GM19463 (cell line): ENCODE data around the gene SP8.
"Not testable (repeated sequence)": the region's sequence is repeated elsewhere in the genome, so short reads cannot be mapped to it uniquely, and the experiment has no call there.

ENCODE experiments used
- ATAC-seq: cut with Tn5 transposase; IDR thresholded peaks from one replicate; pipeline ENCODE4 v1.9.1; 2021; ENCODE audit warnings: mild to moderate bottlenecking, moderate library complexity; ENCODE audit not compliant: unreplicated experiment

SP8 gene

DNA sequence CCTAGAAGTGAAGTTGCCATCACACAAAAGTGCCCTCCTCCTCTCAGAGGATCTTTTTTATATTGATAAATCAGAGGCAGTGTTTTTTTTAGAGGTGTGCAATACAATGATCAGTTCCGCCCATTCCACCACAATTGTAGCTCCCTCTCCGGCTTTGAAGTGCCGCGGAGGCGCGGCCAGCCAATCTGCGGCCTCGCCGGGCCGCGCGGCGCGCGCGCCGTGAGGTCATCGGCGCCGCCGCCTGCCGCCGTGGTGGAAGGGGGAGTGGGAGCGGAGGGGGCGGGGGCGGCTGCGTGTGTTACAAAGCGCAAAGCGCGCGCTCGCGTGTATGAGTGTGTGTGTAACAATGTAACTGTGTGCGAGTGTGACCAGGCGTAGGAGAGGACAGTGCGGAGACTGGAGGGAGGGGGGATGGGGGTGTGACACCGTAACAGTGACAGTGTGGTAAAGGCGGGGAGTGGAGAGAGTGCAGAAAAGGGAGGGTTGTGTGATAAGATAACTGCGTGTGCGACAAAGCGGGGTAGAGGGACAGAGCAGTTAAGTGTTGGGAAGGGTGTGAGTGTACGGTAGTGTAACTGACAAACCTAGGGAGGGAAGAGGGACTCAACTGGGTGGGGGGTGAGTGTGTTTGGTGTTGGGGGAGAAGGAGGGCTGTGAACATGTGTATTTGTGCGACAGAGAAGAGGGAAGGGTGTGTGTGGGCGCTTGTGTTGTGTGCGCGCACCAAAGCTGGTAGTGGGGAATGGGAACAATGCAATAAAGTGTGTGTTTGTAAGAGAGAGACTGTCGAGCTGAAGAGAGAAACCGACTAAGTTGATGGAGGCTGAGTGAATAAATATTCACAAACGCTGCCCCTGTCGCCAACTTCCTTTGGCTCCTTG, at the start of gene SP8:
TSS of gene SP8 (minus strand) at position 108 of the 881 bp plus-strand sequence. CDS start at position 20, 88 bp downstream.
- ATAC-seq = peak; percentile 31

DNA sequence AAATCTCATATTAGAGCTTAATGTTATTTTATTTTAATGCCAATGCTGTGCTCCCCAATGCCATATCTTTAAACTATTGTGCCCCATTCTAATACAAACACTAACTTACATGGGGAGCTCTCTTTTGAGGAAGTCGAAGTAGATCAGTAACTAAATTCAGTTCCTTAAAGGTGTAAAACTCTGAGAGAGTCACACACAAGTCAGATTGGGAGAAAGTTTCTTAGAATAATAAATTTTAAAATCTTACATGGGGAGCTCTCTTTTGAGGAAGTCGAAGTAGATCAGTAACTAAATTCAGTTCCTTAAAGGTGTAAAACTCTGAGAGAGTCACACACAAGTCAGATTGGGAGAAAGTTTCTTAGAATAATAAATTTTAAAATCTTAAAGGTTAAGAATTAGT, 49.7 kb upstream of the SP8 start:
- ATAC-seq = peak; percentile 59

DNA sequence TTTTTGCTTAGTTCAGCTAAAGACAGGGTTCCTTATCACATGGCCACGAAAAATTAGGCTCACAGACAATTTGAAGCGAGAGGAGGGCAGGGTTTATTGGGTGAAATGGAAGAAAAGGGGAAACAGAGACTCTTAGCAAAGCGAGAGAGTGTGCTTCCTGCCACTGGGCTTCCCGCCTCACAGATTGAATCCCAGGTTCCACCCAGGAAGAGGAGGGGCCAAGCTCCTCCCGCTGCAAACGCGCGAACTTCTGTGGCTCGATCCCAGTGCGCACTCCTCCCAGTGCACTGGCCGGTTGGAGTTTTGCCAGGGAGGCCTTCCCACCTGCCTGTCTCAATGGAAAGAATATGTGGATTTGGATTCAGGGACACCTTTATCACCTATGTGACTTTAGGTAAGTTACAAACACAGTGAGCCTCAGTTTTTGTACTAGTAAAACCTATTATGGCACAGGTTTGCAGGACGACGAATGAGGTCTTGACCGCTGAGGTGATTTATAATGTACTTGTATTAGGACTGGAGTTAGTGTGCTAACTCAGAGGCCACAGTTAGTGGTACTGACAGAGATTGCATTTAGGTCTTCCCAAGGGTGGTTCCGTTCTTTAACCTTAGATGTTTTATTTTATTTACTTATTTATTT, 48.5 kb upstream of the SP8 start:
- no peak for ATAC-seq

DNA sequence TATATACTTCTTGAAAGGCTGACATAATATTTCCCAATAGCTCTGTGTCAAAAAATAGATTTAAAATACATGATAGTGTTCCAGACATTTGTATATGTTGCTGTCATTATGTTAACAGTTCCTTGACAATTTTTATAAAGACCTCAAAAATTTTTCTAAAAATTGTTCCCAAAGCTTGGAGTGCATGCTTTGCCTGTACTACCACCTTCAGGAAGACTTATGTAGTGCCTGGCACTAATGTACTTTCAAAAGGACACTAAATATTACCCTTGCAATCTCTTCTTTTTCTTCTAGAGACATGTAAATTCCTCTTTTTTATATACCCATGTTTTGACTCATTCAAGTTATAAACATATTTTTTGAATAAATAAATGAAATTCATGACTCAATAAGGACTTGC, 48.0 kb upstream of the SP8 start:
- no peak for ATAC-seq

DNA sequence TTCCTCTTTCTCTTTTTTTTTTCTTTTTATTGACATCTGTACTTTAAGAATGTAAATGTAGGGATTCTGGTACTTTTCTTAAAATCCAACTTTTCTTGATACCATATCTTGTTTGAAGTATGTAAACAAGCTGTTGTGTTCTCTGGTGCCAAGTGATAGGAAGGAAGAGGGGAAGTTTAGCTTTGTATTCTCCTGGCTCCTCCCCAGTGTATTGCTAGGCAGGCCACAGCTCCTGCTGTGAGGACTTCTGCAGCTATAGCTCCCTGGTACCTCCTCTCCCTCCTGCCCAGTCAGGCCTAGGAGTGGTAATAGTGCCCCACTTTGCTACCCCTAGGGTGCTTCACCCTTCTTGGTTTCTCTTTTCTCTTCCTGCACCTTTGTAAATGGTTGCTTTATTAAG, 45.3 kb upstream of the SP8 start:
- no peak for ATAC-seq

DNA sequence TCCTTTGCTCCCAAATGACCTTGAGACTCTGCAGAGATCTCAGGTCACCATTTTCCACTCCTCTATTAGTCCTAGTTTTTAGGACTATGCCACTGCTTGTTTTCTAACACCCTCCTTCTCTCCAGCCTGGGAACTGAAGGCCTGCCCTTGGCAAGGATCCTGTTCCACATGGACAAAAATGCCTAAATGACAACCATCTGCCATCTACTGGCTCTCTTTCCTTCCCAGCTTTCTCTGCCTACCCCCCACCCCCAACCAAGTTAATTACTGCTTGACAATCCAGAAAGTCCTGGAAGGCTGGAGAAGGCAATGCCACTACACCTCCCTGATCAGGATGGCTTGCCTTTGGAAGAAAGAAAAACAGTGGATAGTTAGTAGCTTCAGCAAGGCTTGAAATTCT, 44.8 kb upstream of the SP8 start:
- ATAC-seq = no peak

DNA sequence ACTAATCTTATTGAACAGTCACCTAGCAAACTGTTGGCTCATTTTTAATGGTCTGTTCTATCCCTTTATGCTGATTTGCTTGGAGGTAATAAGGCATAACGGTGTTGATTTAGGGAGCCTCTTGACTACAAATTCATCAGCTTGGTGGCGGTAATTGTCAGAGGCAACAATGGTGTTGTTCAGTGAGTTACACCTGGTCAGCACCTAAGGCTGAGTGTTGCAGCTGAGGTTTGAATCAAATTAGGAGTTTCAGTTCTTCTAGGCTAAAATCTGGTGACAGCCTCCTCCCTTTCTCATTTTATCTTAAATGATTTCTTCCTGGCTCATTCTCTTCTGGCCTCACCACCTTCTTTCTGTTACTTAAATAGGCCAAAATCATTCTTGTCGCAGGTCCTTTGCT, 42.3 kb upstream of the SP8 start:
- ATAC-seq = peak; percentile 58

DNA sequence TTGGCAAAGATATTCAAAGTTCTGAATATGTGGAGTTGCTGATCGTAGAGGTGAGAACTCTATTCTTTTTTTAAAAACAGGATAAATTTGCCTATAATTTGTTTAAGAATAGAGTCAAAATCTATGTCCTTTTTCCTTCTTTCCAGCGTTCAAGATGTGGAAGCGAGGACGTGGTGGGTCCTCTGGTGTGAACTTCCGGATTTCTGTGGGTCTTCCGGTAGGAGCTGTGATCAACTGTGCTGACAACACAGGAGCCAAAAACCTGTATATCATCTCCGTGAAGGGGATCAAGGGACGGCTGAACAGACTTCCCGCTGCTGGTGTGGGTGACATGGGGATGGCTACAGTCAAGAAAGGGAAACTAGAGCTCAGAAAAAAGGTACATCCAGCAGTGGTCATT, 40.5 kb upstream of the SP8 start:
- no peak for ATAC-seq

DNA sequence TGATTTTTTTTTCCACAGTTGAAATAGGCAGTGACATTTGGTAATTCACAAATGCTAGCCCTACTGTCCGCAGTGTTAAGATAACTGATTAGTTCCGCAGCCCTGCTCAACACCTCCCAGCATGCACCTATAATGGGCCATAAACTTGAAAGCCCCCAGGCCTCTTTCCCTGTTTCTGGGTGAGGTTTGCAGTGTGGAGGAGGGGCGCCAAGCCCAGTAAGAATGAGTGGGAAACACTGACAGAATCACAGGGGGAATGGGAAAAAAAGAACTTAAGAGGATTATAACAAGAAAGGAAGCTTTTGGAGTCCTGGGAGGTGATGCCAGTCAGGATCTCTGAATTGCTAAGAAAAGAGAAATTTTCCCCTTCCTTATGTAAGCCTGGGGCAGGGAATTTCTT, 39.6 kb upstream of the SP8 start:
- ATAC-seq = no peak

DNA sequence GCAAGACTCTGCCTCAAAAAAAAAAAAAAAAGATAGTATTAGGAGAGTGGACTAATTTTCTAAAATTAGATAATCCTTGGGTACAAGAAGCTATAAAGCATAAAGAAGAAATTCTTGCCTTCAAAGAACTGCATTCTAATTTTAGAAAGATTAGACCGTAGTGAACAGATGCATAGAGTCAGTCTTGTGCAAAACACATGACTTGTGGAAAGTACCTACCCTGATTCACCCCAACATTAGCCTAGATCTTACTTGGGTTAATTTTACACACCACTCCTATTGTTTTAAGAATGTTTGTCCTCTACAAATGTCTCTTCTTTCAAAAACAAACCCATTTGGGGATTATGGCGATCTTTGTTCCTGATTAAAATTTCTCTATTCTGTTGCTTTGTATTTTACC, 38.9 kb upstream of the SP8 start:
- ATAC-seq = peak; percentile 63

DNA sequence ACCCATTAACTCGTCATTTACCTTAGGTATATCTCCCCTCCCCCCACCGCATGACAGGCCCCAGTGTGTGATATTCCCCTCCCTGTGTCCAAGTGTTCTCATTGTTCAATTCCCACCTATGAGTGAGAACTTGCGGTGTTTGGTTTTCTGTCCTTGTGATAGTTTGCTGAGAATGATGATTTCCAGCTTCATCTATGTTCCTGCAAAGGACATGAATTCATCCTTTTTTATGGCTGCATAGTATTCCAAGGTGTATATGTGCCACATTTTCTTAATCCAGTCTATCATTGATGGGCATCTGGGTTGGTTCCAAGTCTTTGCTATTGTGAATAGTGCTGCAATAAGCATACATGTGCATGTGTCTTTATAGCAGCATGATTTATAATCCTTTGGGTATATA, 34.7 kb upstream of the SP8 start:
- ATAC-seq = not testable (repeated sequence)

DNA sequence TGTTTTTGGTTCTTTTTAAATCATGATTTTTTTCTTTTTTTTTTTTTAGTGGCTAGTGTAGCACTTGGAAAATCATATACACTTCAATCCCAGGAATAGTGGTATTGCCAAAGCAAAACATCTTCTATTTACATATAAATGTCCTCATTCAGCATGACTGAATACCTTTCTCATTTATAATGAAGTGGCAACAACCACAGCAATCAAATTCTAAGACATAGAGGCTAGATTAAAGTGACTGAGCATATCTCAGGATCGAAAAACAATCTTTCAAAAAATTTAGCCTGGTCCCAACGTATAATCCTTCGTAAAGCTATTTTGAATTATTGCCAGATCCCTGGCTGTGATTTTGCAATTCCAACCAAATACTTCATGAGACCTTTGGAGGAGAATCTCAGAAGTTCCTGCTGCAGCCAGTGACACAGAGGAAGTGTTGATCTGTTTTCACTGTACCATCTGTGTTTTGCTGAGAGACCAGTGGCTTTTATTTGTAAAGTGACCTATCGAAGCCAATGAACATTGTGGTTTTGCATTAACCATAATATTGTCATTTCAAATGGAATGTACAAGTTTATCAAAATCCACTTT, 29.8 kb upstream of the SP8 start:
- no peak for ATAC-seq

DNA sequence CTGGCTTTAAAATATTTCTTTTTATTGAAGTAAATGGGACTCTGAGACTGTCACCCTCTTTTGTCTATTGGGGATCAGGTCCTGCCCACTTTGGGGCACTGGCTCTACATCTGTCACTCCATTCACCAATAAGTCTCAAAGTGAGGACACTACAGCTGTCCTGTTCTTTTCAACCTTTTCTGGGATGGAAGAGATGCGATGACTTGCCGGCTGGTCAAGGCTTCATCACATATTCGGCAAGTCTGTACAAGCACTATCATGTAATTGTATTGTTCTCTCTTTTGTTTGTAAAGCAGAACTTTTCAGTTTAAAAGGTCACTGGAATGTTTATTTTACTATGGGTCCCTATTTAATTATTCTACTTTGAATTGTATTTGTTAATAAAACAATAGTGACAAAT, 17.7 kb upstream of the SP8 start:
- no peak for ATAC-seq

DNA sequence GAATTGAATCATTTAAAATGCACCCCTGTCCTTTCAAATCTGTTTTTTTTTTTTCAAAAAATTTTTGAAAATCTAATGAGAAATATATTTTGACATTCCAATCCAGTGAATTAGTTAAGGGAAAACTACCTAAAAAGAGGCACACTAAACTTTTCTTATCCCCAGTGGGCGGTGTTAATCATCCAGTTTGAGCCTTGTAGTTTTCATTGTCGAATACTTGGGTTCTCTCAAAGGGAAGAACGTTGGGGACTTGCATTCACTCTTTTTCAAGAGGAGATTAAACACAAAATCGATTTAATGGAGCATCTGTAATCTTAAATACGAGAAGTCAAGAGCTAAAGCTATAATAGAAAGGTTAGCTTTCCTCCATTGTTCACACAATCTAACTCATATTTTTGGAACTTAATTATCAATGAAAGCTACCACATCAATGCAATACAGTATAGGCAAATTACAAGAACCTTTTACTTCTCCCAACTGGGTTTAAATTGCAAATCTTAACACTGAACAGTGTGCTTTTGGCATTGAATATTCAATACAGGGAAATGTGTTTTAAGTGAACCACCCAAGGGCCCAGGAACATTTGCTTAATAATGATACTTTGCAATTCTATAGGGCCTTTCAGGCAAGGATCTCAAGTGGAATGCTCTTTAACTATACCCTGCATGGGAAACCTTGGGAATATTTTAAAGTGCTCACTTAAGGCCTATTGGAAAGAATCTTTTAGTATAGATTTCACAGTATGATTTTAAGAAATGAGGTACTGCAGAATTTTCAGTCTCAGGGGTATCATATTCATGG, 13.1 kb upstream of the SP8 start:
- ATAC-seq = no peak

DNA sequence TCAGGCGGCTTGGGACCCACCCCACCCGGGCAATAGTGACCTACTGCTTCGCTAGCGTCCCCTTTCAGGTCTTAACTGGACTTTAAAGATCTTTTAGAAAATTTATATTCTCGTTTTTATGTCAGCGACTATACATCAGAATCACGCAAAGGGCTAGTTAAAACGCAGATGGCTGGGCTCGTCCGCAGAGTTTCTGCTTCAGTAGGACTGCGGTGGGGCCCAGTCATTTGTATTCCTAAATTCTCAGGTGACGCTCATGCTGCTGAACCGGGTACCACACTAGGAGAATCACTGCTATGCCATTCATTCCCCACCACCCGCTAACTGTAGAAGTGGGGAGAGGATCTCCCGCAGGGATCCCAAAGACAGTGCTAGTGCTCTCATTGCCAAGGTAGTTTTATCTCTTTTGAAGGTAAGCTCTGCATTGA, 12.0 kb upstream of the SP8 start:
- no peak for ATAC-seq

DNA sequence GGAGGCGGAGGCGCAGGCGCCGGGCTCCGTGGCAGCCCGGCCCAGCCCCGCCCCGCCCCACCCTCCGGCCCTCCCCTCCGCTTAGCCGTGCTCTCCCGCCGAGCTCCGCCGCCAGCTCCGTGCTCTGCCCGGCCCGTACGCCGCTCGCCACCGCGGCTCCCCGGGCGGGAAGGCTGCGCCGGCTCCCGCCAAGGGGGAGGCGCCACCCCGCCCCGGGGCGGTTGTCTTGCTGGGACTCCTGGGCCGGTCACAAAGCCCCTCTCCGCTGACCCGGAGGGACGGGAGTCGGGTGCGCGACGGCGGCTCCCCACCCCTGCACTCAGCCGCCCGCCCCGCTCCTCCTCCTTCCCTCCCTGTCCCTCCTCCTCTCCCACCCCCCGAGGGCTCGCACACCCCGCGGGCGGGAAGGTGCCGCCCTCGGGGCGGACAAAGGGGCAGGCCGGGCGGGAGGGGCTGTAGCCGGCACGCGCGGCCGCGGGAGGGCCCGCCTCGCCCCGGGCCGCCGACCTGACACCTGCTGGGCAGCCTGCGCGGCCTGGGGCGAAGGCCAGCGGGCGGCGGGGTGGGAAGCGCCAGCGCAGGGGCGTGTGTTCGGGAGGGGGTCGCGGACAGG, 11.5 kb upstream of the SP8 start:
- ATAC-seq = peak; percentile 80

DNA sequence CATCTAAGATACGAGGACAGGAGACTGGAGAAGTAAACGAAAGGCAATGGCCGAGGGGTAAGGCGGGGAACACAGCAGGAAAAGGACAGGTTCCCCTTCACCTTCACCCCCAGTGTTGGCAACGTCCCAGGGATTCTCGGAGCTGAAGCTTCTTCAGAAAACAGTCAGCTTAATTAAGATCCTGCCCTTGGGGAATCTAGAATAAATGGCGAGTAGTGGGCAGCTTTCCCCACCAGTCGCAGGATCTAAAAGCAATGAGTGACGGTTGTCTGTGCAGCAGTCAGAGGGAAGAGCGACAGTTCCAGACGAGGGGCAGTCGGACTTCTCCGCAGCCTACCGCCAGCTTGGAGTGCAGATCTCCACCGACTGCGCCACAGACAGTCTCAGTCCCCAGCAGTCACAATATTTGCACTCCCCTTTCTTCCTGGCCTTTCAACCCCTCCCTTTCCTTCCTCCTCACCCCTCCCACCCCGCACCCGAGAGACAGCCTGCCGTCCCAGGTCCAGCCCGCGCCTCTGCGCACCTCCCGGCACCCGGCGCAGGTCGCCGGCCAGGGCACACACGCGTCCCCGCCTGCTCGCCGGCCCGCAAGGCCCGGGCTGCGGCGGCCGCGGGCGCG, 10.9 kb upstream of the SP8 start:
- ATAC-seq = peak; percentile 52

DNA sequence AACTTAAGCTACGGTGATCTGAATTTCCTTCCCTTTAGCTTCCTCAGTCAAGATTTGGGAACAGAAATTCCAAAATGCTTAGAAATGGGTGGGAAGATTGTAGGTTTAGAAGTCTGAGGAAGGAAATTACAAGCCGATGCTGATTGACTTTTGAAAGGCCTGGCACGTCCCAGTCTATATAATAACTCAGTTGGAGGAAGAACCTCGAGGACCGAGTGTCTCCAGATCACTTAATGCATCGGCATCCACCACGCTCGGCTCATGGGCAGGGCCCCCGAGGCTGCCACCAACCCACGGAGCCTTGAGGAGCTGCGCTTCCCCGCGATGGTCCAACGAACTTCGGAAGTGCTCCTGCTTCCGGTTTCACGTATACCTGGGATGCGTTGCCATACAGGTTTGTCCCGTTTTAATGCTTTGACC, 10.4 kb upstream of the SP8 start:
- no peak for ATAC-seq

DNA sequence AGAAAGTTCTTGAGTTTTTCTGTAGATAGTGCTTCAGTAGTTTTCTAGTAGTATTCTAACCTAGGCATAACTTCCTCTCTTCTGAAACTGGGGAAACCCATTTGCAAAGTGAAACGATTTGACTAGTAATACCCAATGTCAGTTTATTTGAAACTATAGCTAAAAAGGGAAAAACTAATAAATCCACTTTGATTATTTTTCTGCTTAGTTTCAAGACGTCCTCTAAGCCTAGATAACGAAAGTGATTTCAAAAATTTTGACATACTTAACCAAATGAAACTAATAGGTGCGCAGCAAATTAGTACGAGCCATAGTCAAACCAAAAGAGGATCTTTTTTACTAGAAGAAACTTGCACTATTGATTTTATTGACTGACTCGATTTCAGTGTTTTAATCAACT, 9.8 kb upstream of the SP8 start:
- no peak for ATAC-seq

DNA sequence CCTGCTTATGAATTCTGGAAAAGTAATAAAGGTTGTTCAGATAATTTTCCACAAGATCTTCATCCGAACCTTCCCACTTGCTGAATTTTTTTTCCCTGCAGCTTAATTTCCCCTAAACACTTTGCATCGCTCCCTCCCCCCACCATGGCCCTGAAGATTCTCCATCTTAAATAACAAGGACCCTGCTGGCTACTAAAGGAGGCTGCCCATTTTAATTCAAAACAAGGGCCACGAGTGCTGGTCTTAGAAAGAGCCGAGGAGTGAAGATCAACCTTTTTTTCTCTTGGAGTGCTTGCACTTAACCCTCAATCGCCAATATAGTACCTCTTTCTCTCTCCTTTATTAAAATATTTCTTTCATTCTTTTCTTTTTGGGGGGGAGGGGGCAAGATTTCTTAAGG, 9.2 kb upstream of the SP8 start:
- ATAC-seq = no peak
